ENCODE measurements around the gene CFAP410. TPM values are rescaled to one million over a fixed set of nuclear protein-coding genes. Genes with fewer than 3 reads are reported as not detected.

CFAP410 gene
- total and polyA plus RNA-seq, 2 of the 4 experiments (the other 2 are of a cell fraction), result 3.8 to 10.3 TPM

- Histone ChIP-seq H2BK20ac (ENCODE audit: low read depth, low read length) (no peak overlapping the region), H3K4ac (ENCODE audit: low read depth, low read length) (no peak overlapping the region), H2AK9ac (replicated peaks; ENCODE audit: low read depth, low read length, poor library complexity) (peak overlapping the region; percentile 37), H3K14ac (replicated peaks; ENCODE audit: low read depth, low read length) (no peak overlapping the region), H4K5ac (ENCODE audit: low read depth, low read length) (no peak overlapping the region), H3K9ac (ENCODE audit: low read depth, low read length) (no peak overlapping the region), H3K18ac (ENCODE audit: low read depth, low read length) (no peak overlapping the region), H3K9me3 (ENCODE audit: control insufficient read depth, insufficient read depth, low read length) (no peaks in the 10 kb centered on the region), H3K79me1 (ENCODE audit: low read depth in 1 of 2, low read length in 2 of 2) (peaks cover 8 to 19% of the 10 kb centered on the region in 2 experiments), H2BK5ac (ENCODE audit: low read depth, low read length, poor library complexity, severe bottlenecking) (no peak overlapping the region), H2BK120ac (ENCODE audit: low read depth, low read length) (no peak overlapping the region), H3K56ac (ENCODE audit: extremely low read depth, insufficient read depth, low read length) (no peak overlapping the region), H2AFZ (replicated peaks; ENCODE audit: low read length, poor library complexity) (no peak overlapping the region), H3K27me3 (ENCODE audit: control insufficient read depth, insufficient read depth, low read length) (peaks cover 2% of the 10 kb centered on the region; the same call in 1 of the 2 replicates), H2BK15ac (ENCODE audit: low read depth, low read length) (no peak overlapping the region), H4K20me1 (ENCODE audit: insufficient read depth, low read length) (peaks cover 26% of the 10 kb centered on the region), H3K36me3 (ENCODE audit: control insufficient read depth, insufficient read depth, low read length) (no peaks in the 10 kb centered on the region), H3K9me1 (ENCODE audit: insufficient read depth, low read length) (no peaks in the 10 kb centered on the region), H3K4me2 (ENCODE audit: low read depth, low read length) (0 out of 2 replicates have a peak overlapping the region, but pooled peaks have one; percentile 9), H2AK5ac (ENCODE audit: low read depth, low read length) (peak overlapping the region; percentile 59; the same call in 1 of the 2 replicates), H4K91ac (ENCODE audit: insufficient read depth, low read depth, low read length) (no peak overlapping the region), H3K23ac (ENCODE audit: low read depth, low read length) (no peak overlapping the region), H3K4me3 (ENCODE audit: insufficient read depth, low read depth, low read length) (no peak overlapping the region), H3K4me1 (ENCODE audit: control insufficient read depth, insufficient read depth, low read length) (peaks cover 15% of the 10 kb centered on the region; the same call in 1 of the 2 replicates), H4K8ac (ENCODE audit: low read depth in 2 of 2, low read length in 2 of 2) (no peak overlapping the region), H3K27ac (ENCODE audit: insufficient read depth, low read length) (no peak overlapping the region)
- TF ChIP-seq ELK1 (IDR thresholded peaks at IDR 0.05; ENCODE audit: borderline replicate concordance, low read depth, low read length) (no peak), POLR2A (IDR thresholded peaks at IDR 0.05; ENCODE audit: low read depth, low read length) (no peak), SMC3 (IDR thresholded peaks at IDR 0.05; ENCODE audit: low read depth, low read length) (no peak)
- TF ChIP-seq, protein P1, sequence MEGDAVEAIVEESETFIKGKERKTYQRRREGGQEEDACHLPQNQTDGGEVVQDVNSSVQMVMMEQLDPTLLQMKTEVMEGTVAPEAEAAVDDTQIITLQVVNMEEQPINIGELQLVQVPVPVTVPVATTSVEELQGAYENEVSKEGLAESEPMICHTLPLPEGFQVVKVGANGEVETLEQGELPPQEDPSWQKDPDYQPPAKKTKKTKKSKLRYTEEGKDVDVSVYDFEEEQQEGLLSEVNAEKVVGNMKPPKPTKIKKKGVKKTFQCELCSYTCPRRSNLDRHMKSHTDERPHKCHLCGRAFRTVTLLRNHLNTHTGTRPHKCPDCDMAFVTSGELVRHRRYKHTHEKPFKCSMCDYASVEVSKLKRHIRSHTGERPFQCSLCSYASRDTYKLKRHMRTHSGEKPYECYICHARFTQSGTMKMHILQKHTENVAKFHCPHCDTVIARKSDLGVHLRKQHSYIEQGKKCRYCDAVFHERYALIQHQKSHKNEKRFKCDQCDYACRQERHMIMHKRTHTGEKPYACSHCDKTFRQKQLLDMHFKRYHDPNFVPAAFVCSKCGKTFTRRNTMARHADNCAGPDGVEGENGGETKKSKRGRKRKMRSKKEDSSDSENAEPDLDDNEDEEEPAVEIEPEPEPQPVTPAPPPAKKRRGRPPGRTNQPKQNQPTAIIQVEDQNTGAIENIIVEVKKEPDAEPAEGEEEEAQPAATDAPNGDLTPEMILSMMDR (conservative IDR thresholded peaks at IDR 0.05; ENCODE audit: low read depth, low read length), result 0 out of 2 replicates have a peak, but pooled peaks have one; percentile 3
- no peak for ATAC-seq (ENCODE audit: low read depth)
- peak; percentile 7 for DNase-seq
- intact Hi-C loops (cut with micrococcal nuclease) (no loop called here), dilution Hi-C loops (cut with HindIII; ENCODE audit: low sequenced_read_pairs, unreplicated experiment) (no loop called here), in situ Hi-C loops (cut with MboI; ENCODE audit: low sequenced_read_pairs) (no loop called here)
- BruUV-seq (replicated peaks), result no TSS peak
- CTCF ChIA-PET, result no interaction called here
- no CpG with 5 or more reads among the region's 2 CpGs for WGBS, 2 experiments (ENCODE audit: extremely low coverage in 2 of 2, insufficient read length in 1 of 2)
- POLR2A ChIA-PET (ENCODE audit: unreplicated experiment), result no interaction called here
Observed at GRCh38 chr21:44298301-44298700, 40.9 kb downstream of the CFAP410 start.
